Effector memory CD8-positive, alpha-beta T cell (primary cell): ENCODE measurements around the gene RAB11FIP3.
A peak's percentile ranks its signal among the peaks of the same experiment; 100 is the strongest.
"Not testable (repeated sequence)": the region's sequence is repeated elsewhere in the genome, so short reads cannot be mapped to it uniquely, and the experiment has no call there.

Source experiments
- ATAC-seq: fragments of 150-1000 bp; cut with Tn5 transposase; replicated peaks from 2 replicates; pipeline ENCODE4 v1.10.0; 2021; ENCODE audit warnings: mild to moderate bottlenecking, moderate library complexity
- DNase-seq, 3 experiments: peaks; one replicate each; pipeline ENCODE4 v3.0.0; 2021
- H3K27ac Mint-ChIP-seq, 2 donors: one replicate each; pipeline ENCODE4 v1.8.0; 2022; ENCODE audit warnings: mild to moderate bottlenecking in 2 of 2, mixed read lengths in 2 of 2, moderate library complexity in 2 of 2
- H3K27me3 Mint-ChIP-seq, 2 donors: one replicate each; pipeline ENCODE4 v1.8.0; 2022; ENCODE audit warnings: mixed read lengths in 2 of 2
- H3K36me3 Mint-ChIP-seq: one replicate; pipeline ENCODE4 v1.8.0; 2022; ENCODE audit warnings: mild to moderate bottlenecking, moderate library complexity, mixed read lengths; ENCODE audit not compliant: insufficient read depth
- H3K4me1 Mint-ChIP-seq, 2 donors: one replicate each; pipeline ENCODE4 v1.8.0; 2022; ENCODE audit warnings: low read depth in 2 of 2, mixed read lengths in 2 of 2
- H3K4me3 Mint-ChIP-seq, 2 donors: one replicate each; pipeline ENCODE4 v1.8.0; 2022; ENCODE audit warnings: mild to moderate bottlenecking in 2 of 2, mixed read lengths in 2 of 2, moderate library complexity in 2 of 2
- H3K9me3 Mint-ChIP-seq, 2 donors: one replicate each; pipeline ENCODE4 v1.8.0; 2022; ENCODE audit warnings: mixed read lengths in 2 of 2

The RAB11FIP3 gene

GRCh38 chr16:506246-506546 lies 80.7 kb downstream of the RAB11FIP3 start:
- H3K9me3 Mint-ChIP-seq, result no peaks in the 10 kb centered on the region
- H3K36me3 Mint-ChIP-seq, result peaks cover 2% of the 10 kb centered on the region
- DNase-seq (no peak), ATAC-seq (no peak)
- no peaks in the 10 kb centered on the region for H3K4me1 Mint-ChIP-seq
- no peak overlapping the region for H3K27ac Mint-ChIP-seq
- no peak overlapping the region for H3K4me3 Mint-ChIP-seq
- H3K27me3 Mint-ChIP-seq, result no peaks in the 10 kb centered on the region

GRCh38 chr16:507527-507926 lies 82.1 kb downstream of the RAB11FIP3 start:
- H3K4me1 Mint-ChIP-seq, DNase-seq, H3K4me3 Mint-ChIP-seq, H3K9me3 Mint-ChIP-seq, H3K36me3 Mint-ChIP-seq, H3K27ac Mint-ChIP-seq, ATAC-seq, H3K27me3 Mint-ChIP-seq: not testable (repeated sequence)

- ATAC-seq, result no peak
- H3K4me1 Mint-ChIP-seq, result no peaks in the 10 kb centered on the region
- H3K36me3 Mint-ChIP-seq, result peaks cover 2% of the 10 kb centered on the region
Measured at GRCh38 chr16:507996-508395, 82.5 kb downstream of the RAB11FIP3 start.

GRCh38 chr16:508884-509736 lies 83.7 kb downstream of the RAB11FIP3 start:
- Mint-ChIP-seq H3K27me3 (no peaks in the 10 kb centered on the region), H3K27ac (peak overlapping the region in 1 of 2 donors; percentile 46), H3K9me3 (no peaks in the 10 kb centered on the region), H3K4me3 (no peak overlapping the region), H3K4me1 (no peaks in the 10 kb centered on the region), H3K36me3 (peaks cover 2% of the 10 kb centered on the region)
- ATAC-seq (no peak), DNase-seq (no peak)

More at GRCh38 chr16:507996-508395, 82.5 kb downstream of the RAB11FIP3 start:
- Mint-ChIP-seq H3K9me3 (no peaks in the 10 kb centered on the region), H3K4me3 (no peak overlapping the region), H3K27me3 (no peaks in the 10 kb centered on the region), H3K27ac (no peak overlapping the region)
- no peak for DNase-seq

GRCh38 chr16:510066-510825 lies 84.8 kb downstream of the RAB11FIP3 start:
- Mint-ChIP-seq H3K4me3 (no peak overlapping the region), H3K27me3 (no peaks in the 10 kb centered on the region), H3K4me1 (no peaks in the 10 kb centered on the region), H3K27ac (no peak overlapping the region), H3K36me3 (peaks cover 2% of the 10 kb centered on the region), H3K9me3 (no peaks in the 10 kb centered on the region)
- ATAC-seq (no peak), DNase-seq (no peak)

- DNase-seq (no peak), ATAC-seq (no peak)
- no peaks in the 10 kb centered on the region for H3K4me1 Mint-ChIP-seq
- no peaks in the 10 kb centered on the region for H3K27me3 Mint-ChIP-seq
- H3K4me3 Mint-ChIP-seq, result no peak overlapping the region
- H3K9me3 Mint-ChIP-seq, result no peaks in the 10 kb centered on the region
- H3K36me3 Mint-ChIP-seq, result peaks cover 2% of the 10 kb centered on the region
- H3K27ac Mint-ChIP-seq, result no peak overlapping the region
Measured at GRCh38 chr16:512802-513201, 87.4 kb downstream of the RAB11FIP3 start.

GRCh38 chr16:513950-514349 lies 88.5 kb downstream of the RAB11FIP3 start:
- no peak for ATAC-seq
- Mint-ChIP-seq H3K27me3 (no peaks in the 10 kb centered on the region), H3K4me3 (no peak overlapping the region)

GRCh38 chr16:515175-515938 lies 89.9 kb downstream of the RAB11FIP3 start:
- peaks cover 2% of the 10 kb centered on the region for H3K36me3 Mint-ChIP-seq
- no peaks in the 10 kb centered on the region for H3K9me3 Mint-ChIP-seq
- H3K27me3 Mint-ChIP-seq, result no peaks in the 10 kb centered on the region
- DNase-seq, result no peak
- H3K4me3 Mint-ChIP-seq, result no peak overlapping the region
- H3K4me1 Mint-ChIP-seq, result no peaks in the 10 kb centered on the region
- ATAC-seq, result no peak
- no peak overlapping the region for H3K27ac Mint-ChIP-seq

More at GRCh38 chr16:513950-514349, 88.5 kb downstream of the RAB11FIP3 start:
- no peaks in the 10 kb centered on the region for H3K9me3 Mint-ChIP-seq
- no peak overlapping the region for H3K27ac Mint-ChIP-seq
- H3K4me1 Mint-ChIP-seq, result no peaks in the 10 kb centered on the region
- DNase-seq, result no peak
- peaks cover 5% of the 10 kb centered on the region for H3K36me3 Mint-ChIP-seq

- DNase-seq (no peak), ATAC-seq (no peak)
- Mint-ChIP-seq H3K36me3 (peaks cover 2% of the 10 kb centered on the region), H3K4me1 (no peaks in the 10 kb centered on the region), H3K9me3 (no peaks in the 10 kb centered on the region), H3K4me3 (no peak overlapping the region), H3K27ac (no peak overlapping the region), H3K27me3 (no peaks in the 10 kb centered on the region)
Measured at GRCh38 chr16:515939-516226, 90.4 kb downstream of the RAB11FIP3 start.

- peak overlapping the region in 1 of 2 donors; percentile 44 for H3K27ac Mint-ChIP-seq
- no peaks in the 10 kb centered on the region for H3K27me3 Mint-ChIP-seq
- H3K9me3 Mint-ChIP-seq, result no peaks in the 10 kb centered on the region
- no peaks in the 10 kb centered on the region for H3K4me1 Mint-ChIP-seq
- no peak overlapping the region for H3K4me3 Mint-ChIP-seq
- peaks cover 2% of the 10 kb centered on the region for H3K36me3 Mint-ChIP-seq
- DNase-seq (no peak), ATAC-seq (no peak)
Measured at GRCh38 chr16:516301-516700, 90.9 kb downstream of the RAB11FIP3 start.

- Mint-ChIP-seq H3K9me3 (no peaks in the 10 kb centered on the region), H3K4me1 (no peaks in the 10 kb centered on the region), H3K36me3 (peaks cover 11% of the 10 kb centered on the region), H3K4me3 (no peak overlapping the region), H3K27me3 (no peaks in the 10 kb centered on the region), H3K27ac (no peak overlapping the region)
- ATAC-seq, result no peak
- no peak for DNase-seq
Measured at GRCh38 chr16:518858-519257, 93.4 kb downstream of the RAB11FIP3 start.

GRCh38 chr16:519425-519824 lies 94.0 kb downstream of the RAB11FIP3 start:
- H3K4me1 Mint-ChIP-seq, result peaks cover 0 to 3% of the 10 kb centered on the region in 2 donors
- H3K36me3 Mint-ChIP-seq, result peaks cover 14% of the 10 kb centered on the region
- ATAC-seq (no peak), DNase-seq (no peak)
- no peak overlapping the region for H3K27ac Mint-ChIP-seq
- H3K4me3 Mint-ChIP-seq, result no peak overlapping the region
- H3K9me3 Mint-ChIP-seq, result no peaks in the 10 kb centered on the region
- H3K27me3 Mint-ChIP-seq, result no peaks in the 10 kb centered on the region

GRCh38 chr16:519841-520687 lies 94.6 kb downstream of the RAB11FIP3 start:
- Mint-ChIP-seq H3K27me3 (no peaks in the 10 kb centered on the region), H3K36me3 (peaks cover 18% of the 10 kb centered on the region), H3K4me1 (peaks cover under 1 to 3% of the 10 kb centered on the region in 2 donors), H3K4me3 (no peak overlapping the region), H3K9me3 (no peaks in the 10 kb centered on the region), H3K27ac (no peak overlapping the region)
- no peak for ATAC-seq
- DNase-seq, result no peak
